ENCODE measurements around the gene AQP6. TPM values are rescaled to one million over a fixed set of nuclear protein-coding genes. Genes with fewer than 3 reads are reported as not detected.

The AQP6 gene
- total RNA-seq, 1 experiment from 2014 or later, result 0.09 TPM

DNA sequence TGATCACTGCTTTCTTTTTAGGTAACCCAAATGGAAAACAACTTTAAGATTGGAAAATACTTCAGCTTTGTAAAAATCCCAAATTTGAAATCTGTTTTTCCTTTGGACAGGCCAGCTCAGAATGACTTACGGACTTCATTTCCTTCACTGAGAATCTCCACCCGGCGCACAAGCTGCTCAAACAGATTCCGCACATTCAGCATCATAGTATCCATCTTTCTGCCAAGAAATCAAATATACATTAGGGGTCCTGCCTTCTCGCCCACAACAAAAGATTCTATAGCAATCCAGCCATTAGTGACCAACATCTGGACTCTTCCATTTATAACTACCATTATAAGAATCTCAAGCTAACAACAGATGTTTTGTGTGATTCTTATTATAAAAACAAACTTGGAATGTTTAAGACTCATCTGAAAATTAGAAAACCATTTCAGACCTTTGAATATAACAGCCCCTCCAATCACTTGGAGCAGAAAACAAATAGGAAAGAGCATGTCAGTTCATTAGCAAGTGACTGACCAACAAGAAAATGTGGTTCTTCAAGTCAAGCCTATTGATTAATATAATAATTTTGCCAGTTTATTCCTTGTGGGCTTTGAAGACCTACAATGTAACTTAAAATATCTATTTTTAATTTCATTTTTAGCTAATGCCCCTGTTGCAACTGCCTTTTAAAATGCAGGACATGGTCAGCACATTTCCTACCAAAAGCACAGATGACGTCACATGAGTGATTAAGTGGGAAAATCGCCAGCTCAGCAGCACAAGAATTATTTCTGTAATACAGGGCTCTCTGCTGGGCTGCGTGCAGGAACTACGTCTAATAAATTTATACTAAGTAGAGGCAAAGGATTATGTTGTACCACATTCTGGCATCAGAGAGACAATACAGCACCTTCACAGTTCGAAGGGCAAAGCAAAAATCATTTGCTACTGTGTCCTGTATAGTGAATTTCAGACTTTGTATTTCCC is 44.0 kb downstream of the AQP6 start:
- Mint-ChIP-seq H3K4me3 (no peak overlapping the region), H3K36me3 (peaks cover 23% of the 10 kb centered on the region), H3K27me3 (ENCODE audit: low read depth) (no peaks in the 10 kb centered on the region), H3K27ac (no peak overlapping the region), H3K9me3 (no peaks in the 10 kb centered on the region), H3K4me1 (peaks cover 13% of the 10 kb centered on the region)
- DNase-seq (ENCODE audit: low spot score) (no peak), ATAC-seq (no peak)
- TF ChIP-seq, protein P1, sequence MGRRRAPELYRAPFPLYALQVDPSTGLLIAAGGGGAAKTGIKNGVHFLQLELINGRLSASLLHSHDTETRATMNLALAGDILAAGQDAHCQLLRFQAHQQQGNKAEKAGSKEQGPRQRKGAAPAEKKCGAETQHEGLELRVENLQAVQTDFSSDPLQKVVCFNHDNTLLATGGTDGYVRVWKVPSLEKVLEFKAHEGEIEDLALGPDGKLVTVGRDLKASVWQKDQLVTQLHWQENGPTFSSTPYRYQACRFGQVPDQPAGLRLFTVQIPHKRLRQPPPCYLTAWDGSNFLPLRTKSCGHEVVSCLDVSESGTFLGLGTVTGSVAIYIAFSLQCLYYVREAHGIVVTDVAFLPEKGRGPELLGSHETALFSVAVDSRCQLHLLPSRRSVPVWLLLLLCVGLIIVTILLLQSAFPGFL (CRISPR knock-in tag; IDR thresholded peaks at IDR 0.05; ENCODE audit: borderline replicate concordance), result no peak
- TF ChIP-seq ZNF138 (CRISPR knock-in tag; conservative IDR thresholded peaks at IDR 0.05), result no peak
- TF ChIP-seq HMGA2 (CRISPR knock-in tag; IDR thresholded peaks at IDR 0.05), result no peak
- no peak for TF ChIP-seq RELA (CRISPR knock-in tag; IDR thresholded peaks at IDR 0.05; ENCODE audit: borderline replicate concordance)
- TF ChIP-seq, protein P2, sequence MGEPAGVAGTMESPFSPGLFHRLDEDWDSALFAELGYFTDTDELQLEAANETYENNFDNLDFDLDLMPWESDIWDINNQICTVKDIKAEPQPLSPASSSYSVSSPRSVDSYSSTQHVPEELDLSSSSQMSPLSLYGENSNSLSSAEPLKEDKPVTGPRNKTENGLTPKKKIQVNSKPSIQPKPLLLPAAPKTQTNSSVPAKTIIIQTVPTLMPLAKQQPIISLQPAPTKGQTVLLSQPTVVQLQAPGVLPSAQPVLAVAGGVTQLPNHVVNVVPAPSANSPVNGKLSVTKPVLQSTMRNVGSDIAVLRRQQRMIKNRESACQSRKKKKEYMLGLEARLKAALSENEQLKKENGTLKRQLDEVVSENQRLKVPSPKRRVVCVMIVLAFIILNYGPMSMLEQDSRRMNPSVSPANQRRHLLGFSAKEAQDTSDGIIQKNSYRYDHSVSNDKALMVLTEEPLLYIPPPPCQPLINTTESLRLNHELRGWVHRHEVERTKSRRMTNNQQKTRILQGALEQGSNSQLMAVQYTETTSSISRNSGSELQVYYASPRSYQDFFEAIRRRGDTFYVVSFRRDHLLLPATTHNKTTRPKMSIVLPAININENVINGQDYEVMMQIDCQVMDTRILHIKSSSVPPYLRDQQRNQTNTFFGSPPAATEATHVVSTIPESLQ (CRISPR knock-in tag; IDR thresholded peaks at IDR 0.05), result no peak
- no peak for TF ChIP-seq FOXK1 (CRISPR knock-in tag; IDR thresholded peaks at IDR 0.05)
- no peak for TF ChIP-seq OVOL2 (CRISPR knock-in tag; IDR thresholded peaks at IDR 0.05; ENCODE audit: borderline replicate concordance)
- TF ChIP-seq ZNF121 (CRISPR knock-in tag; IDR thresholded peaks at IDR 0.05), result no peak
- TF ChIP-seq, protein P3, sequence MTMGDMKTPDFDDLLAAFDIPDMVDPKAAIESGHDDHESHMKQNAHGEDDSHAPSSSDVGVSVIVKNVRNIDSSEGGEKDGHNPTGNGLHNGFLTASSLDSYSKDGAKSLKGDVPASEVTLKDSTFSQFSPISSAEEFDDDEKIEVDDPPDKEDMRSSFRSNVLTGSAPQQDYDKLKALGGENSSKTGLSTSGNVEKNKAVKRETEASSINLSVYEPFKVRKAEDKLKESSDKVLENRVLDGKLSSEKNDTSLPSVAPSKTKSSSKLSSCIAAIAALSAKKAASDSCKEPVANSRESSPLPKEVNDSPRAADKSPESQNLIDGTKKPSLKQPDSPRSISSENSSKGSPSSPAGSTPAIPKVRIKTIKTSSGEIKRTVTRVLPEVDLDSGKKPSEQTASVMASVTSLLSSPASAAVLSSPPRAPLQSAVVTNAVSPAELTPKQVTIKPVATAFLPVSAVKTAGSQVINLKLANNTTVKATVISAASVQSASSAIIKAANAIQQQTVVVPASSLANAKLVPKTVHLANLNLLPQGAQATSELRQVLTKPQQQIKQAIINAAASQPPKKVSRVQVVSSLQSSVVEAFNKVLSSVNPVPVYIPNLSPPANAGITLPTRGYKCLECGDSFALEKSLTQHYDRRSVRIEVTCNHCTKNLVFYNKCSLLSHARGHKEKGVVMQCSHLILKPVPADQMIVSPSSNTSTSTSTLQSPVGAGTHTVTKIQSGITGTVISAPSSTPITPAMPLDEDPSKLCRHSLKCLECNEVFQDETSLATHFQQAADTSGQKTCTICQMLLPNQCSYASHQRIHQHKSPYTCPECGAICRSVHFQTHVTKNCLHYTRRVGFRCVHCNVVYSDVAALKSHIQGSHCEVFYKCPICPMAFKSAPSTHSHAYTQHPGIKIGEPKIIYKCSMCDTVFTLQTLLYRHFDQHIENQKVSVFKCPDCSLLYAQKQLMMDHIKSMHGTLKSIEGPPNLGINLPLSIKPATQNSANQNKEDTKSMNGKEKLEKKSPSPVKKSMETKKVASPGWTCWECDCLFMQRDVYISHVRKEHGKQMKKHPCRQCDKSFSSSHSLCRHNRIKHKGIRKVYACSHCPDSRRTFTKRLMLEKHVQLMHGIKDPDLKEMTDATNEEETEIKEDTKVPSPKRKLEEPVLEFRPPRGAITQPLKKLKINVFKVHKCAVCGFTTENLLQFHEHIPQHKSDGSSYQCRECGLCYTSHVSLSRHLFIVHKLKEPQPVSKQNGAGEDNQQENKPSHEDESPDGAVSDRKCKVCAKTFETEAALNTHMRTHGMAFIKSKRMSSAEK (CRISPR knock-in tag; IDR thresholded peaks at IDR 0.05; ENCODE audit: borderline replicate concordance), result no peak
- no peak for TF ChIP-seq ZNF263 (CRISPR knock-in tag; IDR thresholded peaks at IDR 0.05; ENCODE audit: low read depth)
- TF ChIP-seq, protein P4, sequence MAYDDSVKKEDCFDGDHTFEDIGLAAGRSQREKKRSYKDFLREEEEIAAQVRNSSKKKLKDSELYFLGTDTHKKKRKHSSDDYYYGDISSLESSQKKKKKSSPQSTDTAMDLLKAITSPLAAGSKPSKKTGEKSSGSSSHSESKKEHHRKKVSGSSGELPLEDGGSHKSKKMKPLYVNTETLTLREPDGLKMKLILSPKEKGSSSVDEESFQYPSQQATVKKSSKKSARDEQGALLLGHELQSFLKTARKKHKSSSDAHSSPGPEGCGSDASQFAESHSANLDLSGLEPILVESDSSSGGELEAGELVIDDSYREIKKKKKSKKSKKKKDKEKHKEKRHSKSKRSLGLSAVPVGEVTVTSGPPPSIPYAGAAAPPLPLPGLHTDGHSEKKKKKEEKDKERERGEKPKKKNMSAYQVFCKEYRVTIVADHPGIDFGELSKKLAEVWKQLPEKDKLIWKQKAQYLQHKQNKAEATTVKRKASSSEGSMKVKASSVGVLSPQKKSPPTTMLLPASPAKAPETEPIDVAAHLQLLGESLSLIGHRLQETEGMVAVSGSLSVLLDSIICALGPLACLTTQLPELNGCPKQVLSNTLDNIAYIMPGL (CRISPR knock-in tag; IDR thresholded peaks at IDR 0.05), result no peak
- ChIA-PET POLR2A (no interaction called here), CTCF (interaction anchor here (0.9 to 3.0 kb wide), 3 partner anchors 39 to 71 kb away, joined by 3 to 19 read pairs (median 3); no protein-coding TSS in a partner anchor)

DNA sequence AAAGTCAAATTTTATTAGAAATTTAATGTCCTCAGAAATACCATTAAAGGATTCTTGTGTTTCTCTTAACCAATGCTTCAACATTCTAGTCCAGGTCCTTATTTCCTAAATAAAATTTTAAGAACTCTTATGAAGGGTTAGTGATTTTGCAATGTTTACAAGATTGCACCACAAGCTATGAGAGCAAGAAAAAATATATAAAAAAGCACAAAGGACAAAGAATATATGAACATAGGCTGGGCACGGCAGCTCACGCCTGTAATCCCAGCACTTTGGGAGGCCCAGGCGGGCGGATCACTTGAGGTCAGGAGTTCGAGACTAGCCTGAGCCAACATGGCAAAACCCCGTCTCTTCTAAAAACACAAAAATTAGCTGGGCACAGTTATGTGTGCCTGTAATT is 44.9 kb downstream of the AQP6 start:
- peaks cover 23% of the 10 kb centered on the region for H3K36me3 Mint-ChIP-seq
- no peaks in the 10 kb centered on the region for H3K27me3 Mint-ChIP-seq (ENCODE audit: low read depth)
- CTCF ChIA-PET, result interaction anchor here (0.6 to 3.0 kb wide), 8 partner anchors 15 to 72 kb away, joined by 3 to 19 read pairs (median 4); partner anchors contain the start of gene AQP5
- no peaks in the 10 kb centered on the region for H3K9me3 Mint-ChIP-seq
- H3K27ac Mint-ChIP-seq, result no peak overlapping the region
- no peak overlapping the region for H3K4me3 Mint-ChIP-seq
- POLR2A ChIA-PET, result no interaction called here
- DNase-seq (ENCODE audit: low spot score), result no peak
- ATAC-seq, result no peak
- TF ChIP-seq ZBTB21 (CRISPR knock-in tag; IDR thresholded peaks at IDR 0.05; ENCODE audit: borderline replicate concordance), result no peak
- no peak for TF ChIP-seq NR2C2 (CRISPR knock-in tag; IDR thresholded peaks at IDR 0.05)
- no peak for TF ChIP-seq JUN (CRISPR knock-in tag; IDR thresholded peaks at IDR 0.05)
- TF ChIP-seq ZNF317 (CRISPR knock-in tag; IDR thresholded peaks at IDR 0.05; ENCODE audit: borderline replicate concordance, low read depth), result no peak
- no peak for TF ChIP-seq TCF7 (CRISPR knock-in tag; IDR thresholded peaks at IDR 0.05; ENCODE audit: low read depth)
- TF ChIP-seq JAZF1 (CRISPR knock-in tag; IDR thresholded peaks at IDR 0.05), result no peak
- TF ChIP-seq ZNF423 (CRISPR knock-in tag; IDR thresholded peaks at IDR 0.05), result no peak
- TF ChIP-seq, protein P5, sequence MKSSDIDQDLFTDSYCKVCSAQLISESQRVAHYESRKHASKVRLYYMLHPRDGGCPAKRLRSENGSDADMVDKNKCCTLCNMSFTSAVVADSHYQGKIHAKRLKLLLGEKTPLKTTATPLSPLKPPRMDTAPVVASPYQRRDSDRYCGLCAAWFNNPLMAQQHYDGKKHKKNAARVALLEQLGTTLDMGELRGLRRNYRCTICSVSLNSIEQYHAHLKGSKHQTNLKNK (CRISPR knock-in tag; IDR thresholded peaks at IDR 0.05), result no peak
- no peak for TF ChIP-seq ZNF671 (CRISPR knock-in tag; IDR thresholded peaks at IDR 0.05)
- TF ChIP-seq GABPB1 (CRISPR knock-in tag; IDR thresholded peaks at IDR 0.05), result no peak
- TF ChIP-seq IRF2 (CRISPR knock-in tag; IDR thresholded peaks at IDR 0.05; ENCODE audit: borderline replicate concordance, low read depth), result no peak
- TF ChIP-seq RELA (CRISPR knock-in tag; IDR thresholded peaks at IDR 0.05; ENCODE audit: borderline replicate concordance), result no peak
- no peak for TF ChIP-seq KAT7 (CRISPR knock-in tag; IDR thresholded peaks at IDR 0.05; ENCODE audit: borderline replicate concordance)
- no peak for TF ChIP-seq OVOL2 (CRISPR knock-in tag; IDR thresholded peaks at IDR 0.05; ENCODE audit: borderline replicate concordance)
- TF ChIP-seq NFATC4 (CRISPR knock-in tag; IDR thresholded peaks at IDR 0.05), result no peak
- peaks cover 13% of the 10 kb centered on the region for H3K4me1 Mint-ChIP-seq

All from WTC11 (cell line).